ENCODE results near the gene ZCCHC24.

The ZCCHC24 gene

DNA sequence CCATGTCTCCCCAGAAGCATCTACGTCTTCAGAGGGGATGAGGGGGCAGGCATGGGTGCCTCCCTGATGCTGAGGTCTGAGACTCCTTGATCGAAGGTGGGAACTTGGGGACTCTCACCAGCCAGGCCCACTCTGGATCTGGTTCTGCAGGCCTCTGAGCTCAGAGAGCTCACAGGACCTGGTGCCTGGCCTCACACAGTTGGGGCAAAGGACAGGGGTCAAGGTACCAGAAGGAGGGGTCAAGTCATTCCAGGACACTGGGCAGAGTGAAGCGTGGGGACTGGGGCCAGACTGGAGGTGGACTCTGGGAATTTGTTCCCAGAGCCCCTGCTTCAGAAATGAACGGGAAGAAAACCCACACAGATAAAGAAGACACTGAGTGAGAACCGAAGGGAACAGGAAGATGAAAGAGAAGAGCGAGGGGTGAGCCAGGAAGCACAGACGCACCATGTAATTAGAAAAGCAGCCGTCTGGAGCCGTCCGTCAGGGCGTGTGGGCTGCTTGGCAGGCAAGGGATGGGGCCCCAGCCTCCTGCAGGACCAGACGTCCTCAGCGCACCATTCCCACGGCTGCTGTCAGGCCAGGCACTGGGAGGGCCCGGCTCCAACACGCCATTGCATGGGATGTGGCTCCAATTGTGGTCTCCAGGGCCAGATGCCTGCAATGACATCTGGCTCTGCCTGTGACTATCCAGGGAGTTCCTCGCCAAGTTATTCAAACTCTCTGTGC lies 47.7 kb downstream of the ZCCHC24 start:
- no peak for DNase-seq
- ATAC-seq = no peak

- ATAC-seq (no peak), DNase-seq (no peak)
Observed at GRCh38 chr10:79397051-79397450, 48.4 kb downstream of the ZCCHC24 start.

DNA sequence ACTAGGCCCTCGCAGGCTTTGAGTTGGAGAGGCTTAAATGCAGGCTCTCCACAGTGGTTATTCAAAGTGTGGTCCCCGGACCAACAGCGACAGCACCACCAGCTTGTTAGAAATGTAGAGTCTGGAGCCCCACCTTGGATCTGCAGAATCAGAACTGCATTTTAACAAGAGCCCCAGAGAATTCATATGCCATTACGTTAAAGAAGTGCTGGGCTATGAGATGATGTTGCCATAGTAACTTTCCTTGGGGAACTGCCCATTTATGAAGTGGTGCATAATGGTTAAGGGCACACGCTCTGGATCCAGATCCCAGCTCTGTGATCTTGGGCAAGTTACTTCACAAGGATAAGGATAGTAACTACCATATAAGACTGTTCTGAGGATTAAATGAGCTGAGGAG lies 48.9 kb downstream of the ZCCHC24 start:
- DNase-seq = no peak
- ATAC-seq = no peak

GRCh38 chr10:79394664-79395063 lies 50.8 kb downstream of the ZCCHC24 start:
- DNase-seq = no peak
- ATAC-seq = no peak

DNA sequence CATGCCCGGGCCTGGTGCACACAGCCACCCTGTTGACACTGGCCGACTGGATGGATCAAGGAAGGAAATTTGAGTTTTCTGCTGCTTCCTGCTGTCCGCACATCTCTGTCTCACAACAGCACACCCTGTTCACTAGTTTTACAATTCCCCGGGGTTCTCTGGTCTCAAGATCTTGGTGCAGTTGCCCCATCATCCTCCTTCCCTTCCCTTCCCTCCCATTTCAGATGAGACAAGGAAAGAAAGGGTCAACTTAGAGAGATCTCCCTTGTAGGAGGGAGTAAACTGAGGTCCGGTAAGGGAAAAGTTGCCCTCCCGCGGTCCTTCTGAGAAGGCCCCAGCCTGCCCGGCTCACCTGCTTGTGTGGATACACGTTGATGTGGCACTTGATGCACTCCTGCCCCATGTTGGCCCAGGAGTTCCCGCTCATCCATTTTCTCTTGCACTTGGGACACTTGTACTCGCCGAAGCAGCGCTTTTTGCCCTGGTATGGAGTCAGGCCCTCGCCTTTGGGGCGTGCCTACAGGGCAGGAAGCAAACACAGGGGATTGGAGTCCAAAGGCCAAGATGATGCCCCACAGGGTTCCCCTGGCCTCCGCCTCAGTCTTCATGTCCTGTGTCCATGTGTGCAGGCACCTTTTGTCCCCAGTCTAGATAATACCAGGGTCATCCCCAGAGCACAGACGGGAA lies 51.4 kb downstream of the ZCCHC24 start:
- DNase-seq = no peak
- ATAC-seq = no peak

DNA sequence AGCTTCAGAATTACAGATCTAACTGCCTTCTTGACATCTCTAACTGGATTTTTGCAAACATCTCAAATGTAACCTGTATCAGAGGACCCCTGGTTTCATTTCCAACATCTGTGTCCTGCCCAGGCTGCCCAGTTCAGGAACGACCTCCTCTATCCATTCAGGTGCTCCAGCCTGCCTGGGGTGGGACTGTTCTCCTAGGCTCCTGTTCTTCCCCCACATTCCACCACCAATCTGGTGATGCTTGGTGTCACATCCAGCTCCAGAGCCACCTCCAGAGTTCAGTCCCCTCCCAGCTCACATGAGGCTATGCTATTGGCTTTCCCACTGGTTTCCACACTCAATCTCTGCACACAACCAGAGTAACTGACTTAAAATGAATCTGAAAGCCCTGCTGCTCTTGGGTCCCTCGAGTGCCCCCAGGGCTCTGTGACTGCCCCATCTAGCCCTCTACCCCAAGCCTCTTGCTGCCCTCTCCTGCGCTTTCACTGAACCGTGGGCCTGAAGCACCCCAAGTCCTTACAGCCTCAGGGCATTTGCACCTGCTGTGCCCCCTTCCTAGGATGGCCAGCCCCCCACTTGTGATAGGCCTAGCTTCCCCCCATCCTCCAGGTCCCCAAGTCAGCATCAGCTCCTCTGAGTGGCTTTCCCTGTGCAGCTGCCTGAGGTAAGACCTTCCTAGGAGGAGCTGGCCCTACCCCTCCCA lies 52.1 kb downstream of the ZCCHC24 start:
- DNase-seq (no peak), ATAC-seq (no peak)

- DNase-seq (no peak), ATAC-seq (no peak)
Observed at GRCh38 chr10:79392506-79393176, 52.8 kb downstream of the ZCCHC24 start.

- no peak for ATAC-seq
- DNase-seq = no peak
Observed at GRCh38 chr10:79392020-79392398, 53.4 kb downstream of the ZCCHC24 start.

DNA sequence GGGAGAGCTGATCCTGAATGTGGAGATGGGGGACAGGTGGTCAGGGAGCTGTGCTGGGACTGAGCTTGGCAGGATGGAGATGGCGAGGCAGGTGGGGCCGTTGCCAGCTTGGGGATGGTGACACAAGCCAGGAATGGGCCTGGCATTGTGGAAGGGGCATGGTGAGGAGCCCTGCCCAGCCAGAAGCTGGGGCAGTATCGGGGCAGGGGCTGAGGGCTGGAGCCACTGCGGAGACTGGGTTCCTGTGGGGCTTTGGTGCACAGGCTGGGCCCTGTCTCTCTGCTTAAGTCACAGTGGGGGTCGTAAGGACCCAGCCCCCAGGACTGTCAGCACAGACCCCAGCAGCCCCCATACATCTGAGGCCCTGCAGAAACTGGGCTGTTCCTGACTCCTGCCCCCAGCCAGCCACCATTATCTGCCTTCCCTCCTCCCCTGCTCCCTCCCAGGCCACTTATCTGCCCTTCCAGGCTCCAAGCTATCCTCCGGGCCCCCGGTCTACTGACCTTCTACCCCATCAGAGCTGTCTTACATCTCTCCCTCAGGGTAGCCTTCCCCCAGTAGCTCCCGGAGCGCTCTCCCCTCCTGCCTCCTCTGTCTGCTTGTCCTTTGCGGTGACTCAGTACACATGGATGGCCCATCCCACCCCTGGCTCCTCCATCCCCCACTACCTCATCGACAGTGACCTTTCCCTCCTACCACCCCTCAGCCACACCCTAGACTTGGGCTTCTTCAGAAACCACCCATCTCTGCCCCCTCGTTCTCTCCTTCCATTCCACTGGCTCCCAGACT lies 54.0 kb downstream of the ZCCHC24 start:
- DNase-seq (no peak), ATAC-seq (no peak)

DNA sequence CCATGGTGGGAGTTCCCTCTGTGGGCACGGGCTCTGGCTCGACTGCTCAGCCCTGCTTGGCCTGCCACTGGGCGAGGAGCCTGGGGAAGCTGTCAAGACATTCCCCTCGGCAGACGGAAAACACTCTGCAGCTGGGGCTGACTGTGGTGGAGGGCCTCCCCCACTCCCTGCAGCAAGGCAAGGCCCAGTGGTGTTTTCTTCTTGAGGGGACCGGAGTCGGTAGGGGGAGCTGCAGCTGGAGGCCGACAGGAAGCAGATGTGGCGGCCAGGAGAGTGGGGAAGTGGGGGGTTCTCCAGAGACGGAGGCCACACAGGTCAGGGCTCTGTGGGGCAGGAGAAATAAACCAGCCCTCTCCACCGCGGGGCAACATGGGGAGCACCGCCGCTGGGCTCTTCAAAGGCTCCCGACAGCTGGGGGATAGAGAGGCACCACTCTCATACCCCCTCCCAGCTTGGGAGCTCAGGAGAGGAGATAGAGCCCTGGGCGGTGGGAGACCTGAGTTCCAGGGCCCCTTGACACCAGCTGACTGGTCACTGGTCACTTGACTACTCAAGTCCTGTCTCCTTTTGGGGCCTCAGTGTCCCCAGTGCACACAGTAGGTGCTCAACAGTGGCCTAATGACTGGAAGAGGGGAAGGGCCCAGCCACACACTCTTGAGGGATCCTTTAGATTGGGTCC lies 54.7 kb downstream of the ZCCHC24 start:
- no peak for ATAC-seq
- peak; percentile 12 for DNase-seq

DNA sequence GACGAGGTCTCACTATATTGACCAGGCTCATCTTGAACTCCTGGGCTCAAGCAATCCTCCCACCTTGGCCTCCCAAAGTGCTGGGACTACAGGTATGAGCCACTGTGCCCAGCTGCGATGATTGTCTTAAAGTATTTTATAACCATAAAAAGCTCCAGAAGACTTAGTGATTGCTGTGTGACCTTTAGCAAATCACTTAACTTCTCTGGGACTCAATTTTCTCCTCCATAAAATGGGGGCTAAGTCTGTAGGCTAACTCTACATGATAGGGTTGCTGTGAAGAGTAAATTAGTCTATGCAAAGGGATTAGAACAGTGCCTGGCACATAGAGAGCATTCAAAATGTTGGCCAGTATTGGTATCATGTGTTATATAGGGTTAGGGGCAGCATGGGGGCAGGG lies 55.4 kb downstream of the ZCCHC24 start:
- DNase-seq = no peak

GRCh38 chr10:79387974-79388850 lies 57.2 kb downstream of the ZCCHC24 start:
- DNase-seq (peak; percentile 5), ATAC-seq (peak; percentile 70)

More for the DNA sequence above, 55.4 kb downstream of the ZCCHC24 start:
- no peak for ATAC-seq

DNA sequence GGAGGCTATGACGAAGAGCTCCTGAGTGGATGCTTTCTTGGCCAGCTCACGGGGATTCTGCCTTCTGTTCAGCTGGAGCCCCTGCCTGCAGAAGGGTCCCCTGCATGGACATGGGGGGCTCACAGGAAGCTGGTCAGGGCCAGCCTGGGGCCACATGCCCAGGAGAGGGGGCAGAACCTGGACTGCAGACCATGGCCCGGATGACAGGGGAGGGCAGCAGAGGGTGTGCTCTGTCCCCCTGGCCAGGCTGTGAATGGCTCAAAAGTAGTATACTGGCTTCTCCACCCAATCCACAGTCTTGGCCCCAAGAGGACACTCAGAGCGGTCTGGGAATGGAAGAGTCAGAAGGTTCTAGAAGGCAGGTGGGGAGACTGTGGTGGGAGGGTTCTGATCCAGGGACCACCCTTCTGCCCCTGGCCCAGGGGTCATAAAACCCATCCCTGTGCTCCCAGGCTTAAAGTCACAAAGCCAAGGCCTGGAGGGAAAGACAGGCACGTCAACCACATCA lies 57.9 kb downstream of the ZCCHC24 start:
- DNase-seq = no peak
- ATAC-seq = no peak

DNA sequence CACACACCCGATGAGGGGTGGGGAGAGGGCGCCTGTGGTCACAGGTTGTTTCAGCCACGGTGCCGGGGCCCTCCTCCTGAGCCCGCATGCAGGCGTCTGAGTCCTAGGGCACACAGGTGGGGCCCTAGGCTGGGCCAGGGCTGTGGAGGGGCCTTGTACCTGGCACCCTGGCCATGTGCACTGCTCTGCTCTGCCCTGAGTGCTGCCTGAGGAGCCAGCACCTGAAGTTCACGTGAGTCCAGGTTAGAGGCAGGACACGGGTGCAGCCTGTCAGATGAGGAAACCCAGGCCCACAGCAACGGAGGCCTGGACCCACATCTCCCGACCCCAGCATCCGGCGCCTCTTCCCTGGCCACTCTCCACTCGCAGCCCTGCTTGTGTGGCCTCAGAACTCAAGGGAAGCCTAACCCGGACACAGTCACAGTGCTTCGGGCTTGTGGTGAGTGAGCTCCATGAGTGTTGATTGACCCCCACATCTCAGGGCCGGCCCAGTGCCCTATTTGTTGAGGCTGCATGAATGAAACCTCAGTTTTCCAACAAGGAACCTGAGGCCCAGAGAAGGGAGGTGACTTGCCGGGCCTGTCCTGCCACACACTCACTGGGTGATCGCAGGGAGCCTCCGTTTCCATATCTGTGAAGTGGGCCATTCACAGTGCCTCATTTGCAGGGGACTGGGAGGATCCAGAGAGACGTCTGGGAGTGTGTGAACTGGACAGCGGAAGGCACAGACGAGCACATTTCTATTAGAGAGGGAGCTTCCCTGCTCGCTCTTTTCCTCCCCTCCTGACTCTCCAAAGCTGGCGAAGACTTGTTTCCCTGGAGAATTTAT lies 58.6 kb downstream of the ZCCHC24 start:
- no peak for ATAC-seq

DNA sequence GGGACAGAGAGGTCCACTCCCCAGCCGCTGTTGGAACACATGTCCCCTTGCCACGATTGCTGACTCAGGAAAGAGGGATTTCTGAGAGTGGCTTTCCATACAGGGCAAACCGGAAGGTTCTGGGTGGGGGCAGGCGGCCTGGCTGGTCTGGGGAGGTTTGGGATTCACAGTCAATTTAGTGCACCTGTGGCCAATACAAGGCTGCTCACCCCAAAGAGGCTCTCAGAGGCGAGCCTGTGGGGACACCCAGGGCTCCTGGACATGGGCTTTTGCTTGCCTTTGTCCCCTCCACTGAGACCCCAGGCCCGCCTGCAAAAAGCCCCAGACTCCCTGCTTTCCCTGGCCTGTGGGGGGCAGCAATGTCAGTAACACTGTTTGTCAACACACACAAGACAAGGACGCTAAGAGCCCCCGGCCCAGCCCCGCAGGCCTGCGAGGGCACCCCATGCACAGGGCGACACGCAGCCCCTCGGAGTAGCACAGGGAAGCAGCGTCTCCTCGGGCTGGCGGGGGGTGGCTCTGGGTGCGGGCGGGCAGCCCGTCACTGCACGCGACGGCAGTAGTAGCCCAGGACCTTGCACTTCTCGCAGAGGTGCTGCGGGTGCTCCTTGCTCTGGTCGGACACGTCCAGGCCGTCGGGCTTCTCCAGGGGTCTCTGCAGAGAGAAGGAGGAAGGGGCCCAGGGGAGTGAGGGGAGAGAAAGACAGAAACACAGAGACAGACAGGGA lies 59.5 kb downstream of the ZCCHC24 start:
- no peak for ATAC-seq
- no peak for DNase-seq

More for the DNA sequence above, 58.6 kb downstream of the ZCCHC24 start:
- no peak for DNase-seq

DNA sequence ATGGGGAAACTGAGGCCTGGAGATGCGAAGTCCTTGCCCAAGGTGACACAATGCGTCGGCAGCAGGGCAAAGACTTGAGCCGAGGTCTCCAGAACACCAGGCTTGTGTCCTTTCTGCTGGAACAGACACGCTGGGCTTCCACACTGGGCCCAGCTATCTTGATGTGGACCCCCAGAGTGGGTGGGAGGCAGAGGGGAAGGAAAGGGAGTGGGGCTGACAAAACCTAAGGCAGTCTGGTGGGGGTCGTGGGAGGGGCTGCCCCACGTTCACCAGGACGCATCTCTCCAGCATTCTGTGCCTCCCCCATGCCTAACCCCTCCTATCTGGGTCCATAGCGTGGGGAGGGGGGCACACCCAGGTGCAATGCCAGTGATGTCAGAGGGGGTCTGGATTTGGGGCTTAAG lies 60.0 kb downstream of the ZCCHC24 start:
- no peak for ATAC-seq
- no peak for DNase-seq

DNA sequence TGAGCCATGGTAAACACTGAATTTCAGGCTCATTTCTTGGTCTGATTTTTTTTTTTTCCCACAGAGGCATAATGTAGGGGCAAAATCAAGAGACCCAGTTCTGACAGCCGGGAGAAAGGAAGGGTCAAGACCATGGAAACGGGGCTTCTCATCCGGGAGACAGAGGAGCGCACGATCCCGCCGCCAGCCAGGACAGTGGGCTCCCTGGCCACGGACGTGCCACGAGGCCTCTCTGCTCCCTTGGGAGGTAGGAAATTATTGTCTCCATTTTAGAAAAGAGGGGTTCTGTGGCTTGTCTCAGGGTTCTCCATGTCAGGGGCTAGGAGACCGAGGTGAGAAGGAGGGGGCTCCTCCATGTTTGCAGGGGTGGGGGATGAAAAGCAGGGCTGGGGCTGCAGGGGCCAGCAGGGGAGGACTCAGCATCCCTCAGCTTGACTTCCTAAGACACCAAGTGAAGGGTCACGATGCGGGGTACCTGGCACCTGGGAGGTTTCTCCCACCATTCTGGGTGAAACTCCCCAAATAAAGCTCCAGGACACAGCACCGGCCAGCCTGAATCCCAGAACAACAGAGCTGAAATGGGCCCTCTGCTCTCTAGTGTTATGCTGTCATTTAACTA lies 60.5 kb downstream of the ZCCHC24 start:
- DNase-seq = no peak
- ATAC-seq = no peak
